ENCODE results near the gene DISP3. TPM values are rescaled to one million over a fixed set of nuclear protein-coding genes. Genes with fewer than 3 reads are reported as not detected.

The DISP3 gene
- total and polyA plus RNA-seq, 2 of the 4 experiments (the other 2 are of a cell fraction), result 0.05 TPM; not detected in 1

GRCh38 chr1:11524465-11525150 is 45.7 kb downstream of the DISP3 start:
- no peaks in the 10 kb centered on the region for H3K27me3 ChIP-seq (ENCODE audit: control insufficient read depth, insufficient read depth, low read length)
- no peaks in the 10 kb centered on the region for H3K4me1 ChIP-seq (ENCODE audit: control insufficient read depth, insufficient read depth, low read length)
- no peak overlapping the region for H3K27ac ChIP-seq (ENCODE audit: insufficient read depth, low read length)
- H3K18ac ChIP-seq (ENCODE audit: low read depth, low read length), result no peak overlapping the region
- no peak overlapping the region for H3K9ac ChIP-seq (ENCODE audit: low read depth, low read length)
- WGBS, 2 experiments (ENCODE audit: extremely low coverage in 2 of 2, insufficient read length in 1 of 2), result 80% methylated on average over 1 of the region's 6 CpGs; no CpG with 5 or more reads in 1 of the 2 experiments
- H3K36me3 ChIP-seq (ENCODE audit: control insufficient read depth, insufficient read depth, low read length), result no peaks in the 10 kb centered on the region
- no peak overlapping the region for H4K8ac ChIP-seq (ENCODE audit: low read depth in 2 of 2, low read length in 2 of 2)
- H2BK15ac ChIP-seq (ENCODE audit: low read depth, low read length), result no peak overlapping the region
- no peak for ATAC-seq (ENCODE audit: low read depth)
- H3K56ac ChIP-seq (ENCODE audit: extremely low read depth, insufficient read depth, low read length), result no peak overlapping the region
- no peak overlapping the region for H3K4ac ChIP-seq (ENCODE audit: low read depth, low read length)
- H2BK5ac ChIP-seq (ENCODE audit: low read depth, low read length, poor library complexity, severe bottlenecking), result no peak overlapping the region
- H4K5ac ChIP-seq (ENCODE audit: low read depth, low read length), result no peak overlapping the region
- H3K14ac ChIP-seq (replicated peaks; ENCODE audit: low read depth, low read length), result no peak overlapping the region
- H4K91ac ChIP-seq (ENCODE audit: insufficient read depth, low read depth, low read length), result no peak overlapping the region
- H2BK120ac ChIP-seq (ENCODE audit: low read depth, low read length), result no peak overlapping the region
- ChIA-PET POLR2A (ENCODE audit: unreplicated experiment) (no interaction called here), CTCF (interaction anchor here (0.7 kb wide), 1 partner anchor 65 kb away, joined by 3 read pairs; no protein-coding TSS in a partner anchor)
- H2AK5ac ChIP-seq (ENCODE audit: low read depth, low read length), result no peak overlapping the region
- H3K23ac ChIP-seq (ENCODE audit: low read depth, low read length), result no peak overlapping the region
- dilution Hi-C loops (cut with HindIII; ENCODE audit: low sequenced_read_pairs, unreplicated experiment) (no loop called here), in situ Hi-C loops (cut with MboI; ENCODE audit: low sequenced_read_pairs) (no loop called here), intact Hi-C loops (cut with micrococcal nuclease) (no loop called here)
- no peak overlapping the region for H3K4me2 ChIP-seq (ENCODE audit: low read depth, low read length)
- no peak overlapping the region for H2AK9ac ChIP-seq (replicated peaks; ENCODE audit: low read depth, low read length, poor library complexity)
- H3K9me3 ChIP-seq (ENCODE audit: control insufficient read depth, insufficient read depth, low read length), result no peaks in the 10 kb centered on the region
- H4K20me1 ChIP-seq (ENCODE audit: insufficient read depth, low read length), result no peaks in the 10 kb centered on the region
- BruUV-seq (replicated peaks), result no TSS peak
- DNase-seq, result no peak
- H2AFZ ChIP-seq (replicated peaks; ENCODE audit: low read length, poor library complexity), result no peak overlapping the region
- TF ChIP-seq, protein P1, sequence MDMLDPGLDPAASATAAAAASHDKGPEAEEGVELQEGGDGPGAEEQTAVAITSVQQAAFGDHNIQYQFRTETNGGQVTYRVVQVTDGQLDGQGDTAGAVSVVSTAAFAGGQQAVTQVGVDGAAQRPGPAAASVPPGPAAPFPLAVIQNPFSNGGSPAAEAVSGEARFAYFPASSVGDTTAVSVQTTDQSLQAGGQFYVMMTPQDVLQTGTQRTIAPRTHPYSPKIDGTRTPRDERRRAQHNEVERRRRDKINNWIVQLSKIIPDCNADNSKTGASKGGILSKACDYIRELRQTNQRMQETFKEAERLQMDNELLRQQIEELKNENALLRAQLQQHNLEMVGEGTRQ (IDR thresholded peaks at IDR 0.05; ENCODE audit: low read depth, low read length), result no peak
- TF ChIP-seq FOS (IDR thresholded peaks at IDR 0.05; ENCODE audit: low read depth, low read length), result no peak
- no peak for TF ChIP-seq CHD1 (IDR thresholded peaks at IDR 0.05; ENCODE audit: low read depth, low read length)
- no peak for TF ChIP-seq CEBPB (IDR thresholded peaks at IDR 0.05; ENCODE audit: low read depth, low read length)
- TF ChIP-seq POLR2A (IDR thresholded peaks at IDR 0.05; ENCODE audit: low read depth, low read length), result no peak
- no peak for TF ChIP-seq RCOR1 (IDR thresholded peaks at IDR 0.05; ENCODE audit: insufficient replicate concordance, low read length)
- no peak for TF ChIP-seq MXI1 (IDR thresholded peaks at IDR 0.05; ENCODE audit: borderline replicate concordance, low read depth, low read length)
- TF ChIP-seq BHLHE40 (IDR thresholded peaks at IDR 0.05; ENCODE audit: low read depth, low read length), result no peak
- TF ChIP-seq, protein P2, sequence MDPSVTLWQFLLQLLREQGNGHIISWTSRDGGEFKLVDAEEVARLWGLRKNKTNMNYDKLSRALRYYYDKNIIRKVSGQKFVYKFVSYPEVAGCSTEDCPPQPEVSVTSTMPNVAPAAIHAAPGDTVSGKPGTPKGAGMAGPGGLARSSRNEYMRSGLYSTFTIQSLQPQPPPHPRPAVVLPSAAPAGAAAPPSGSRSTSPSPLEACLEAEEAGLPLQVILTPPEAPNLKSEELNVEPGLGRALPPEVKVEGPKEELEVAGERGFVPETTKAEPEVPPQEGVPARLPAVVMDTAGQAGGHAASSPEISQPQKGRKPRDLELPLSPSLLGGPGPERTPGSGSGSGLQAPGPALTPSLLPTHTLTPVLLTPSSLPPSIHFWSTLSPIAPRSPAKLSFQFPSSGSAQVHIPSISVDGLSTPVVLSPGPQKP (IDR thresholded peaks at IDR 0.05; ENCODE audit: borderline replicate concordance, low read depth, low read length), result no peak
- no peak for TF ChIP-seq RFX5 (IDR thresholded peaks at IDR 0.05; ENCODE audit: low read depth, low read length)
- TF ChIP-seq MAZ (IDR thresholded peaks at IDR 0.05; ENCODE audit: borderline replicate concordance, low read depth, low read length), result no peak
- TF ChIP-seq SMC3 (IDR thresholded peaks at IDR 0.05; ENCODE audit: low read depth, low read length), result no peak
- TF ChIP-seq MAFK (IDR thresholded peaks at IDR 0.05; ENCODE audit: low read depth, low read length), result no peak
- no peak overlapping the region for H3K4me3 ChIP-seq (ENCODE audit: insufficient read depth, low read depth, low read length)
- H3K9me1 ChIP-seq (ENCODE audit: insufficient read depth, low read length), result no peaks in the 10 kb centered on the region
- H2BK20ac ChIP-seq (ENCODE audit: low read depth, low read length), result no peak overlapping the region
- H3K79me1 ChIP-seq (ENCODE audit: low read depth in 1 of 2, low read length in 2 of 2), result no peaks in the 10 kb centered on the region

All from IMR-90 (cell line).